Measurements from ENCODE around the gene TRIM68.

TRIM68 gene

GRCh38 chr11:4626207-4627099 lies 18.4 kb upstream of the TRIM68 start:
- no peak for TF ChIP-seq GATA3 (IDR thresholded peaks at IDR 0.05; ENCODE audit: low read depth, low read length)
- no peak for TF ChIP-seq GATA2 (IDR thresholded peaks at IDR 0.05; ENCODE audit: low read depth, low read length)

DNA sequence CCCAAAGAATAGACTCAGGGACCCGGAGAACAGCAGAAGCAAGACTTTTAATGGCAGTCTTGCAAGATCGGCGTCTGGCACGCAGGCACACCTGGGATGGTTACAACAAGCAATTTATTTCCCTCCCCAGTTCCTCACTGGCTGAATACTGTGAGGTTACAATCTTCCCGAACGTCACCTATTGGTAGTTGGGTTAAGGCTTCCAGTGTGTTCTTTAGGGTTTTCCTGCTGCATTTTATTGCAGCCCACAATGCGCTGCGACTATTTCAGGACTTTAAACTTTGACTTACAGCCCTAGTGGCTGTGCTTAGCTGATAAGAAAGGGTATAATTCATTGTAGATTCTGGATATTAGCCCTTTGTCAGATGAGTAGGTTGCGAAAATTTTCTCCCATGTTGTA lies 11.5 kb upstream of the TRIM68 start:
- no peak for TF ChIP-seq GATA3 (IDR thresholded peaks at IDR 0.05; ENCODE audit: low read depth, low read length)
- no peak for TF ChIP-seq GATA2 (IDR thresholded peaks at IDR 0.05; ENCODE audit: low read depth, low read length)

DNA sequence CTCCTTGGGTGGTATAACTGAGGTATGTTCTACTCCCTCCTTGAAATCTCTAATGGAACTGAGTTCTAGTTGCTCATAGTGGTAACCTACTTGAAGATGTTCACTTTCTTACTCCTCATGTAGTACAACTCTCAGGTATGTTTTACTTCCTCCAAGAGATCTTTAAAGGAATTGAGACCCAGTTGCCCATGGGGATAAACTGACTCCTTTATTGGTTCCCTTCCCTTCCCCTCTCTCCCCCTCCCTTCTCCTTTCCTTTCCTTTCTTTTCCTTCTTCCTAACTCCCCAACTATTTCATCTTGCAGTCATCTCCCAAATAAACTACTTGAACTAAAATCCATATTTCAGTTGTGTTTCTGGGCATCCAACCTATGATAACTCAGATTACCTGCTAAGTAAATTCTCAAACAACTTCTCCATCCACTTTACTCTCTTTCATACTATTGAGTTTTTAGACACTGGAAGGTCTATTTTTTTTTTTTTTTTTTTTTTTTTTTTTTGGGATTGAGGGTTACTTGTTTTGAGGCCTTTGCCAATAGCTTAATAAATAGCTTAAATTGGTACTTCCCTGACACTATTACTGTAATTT lies 7.9 kb upstream of the TRIM68 start:
- TF ChIP-seq GATA3 (IDR thresholded peaks at IDR 0.05; ENCODE audit: low read depth, low read length) (no peak), GATA2 (IDR thresholded peaks at IDR 0.05; ENCODE audit: low read depth, low read length) (no peak)

DNA sequence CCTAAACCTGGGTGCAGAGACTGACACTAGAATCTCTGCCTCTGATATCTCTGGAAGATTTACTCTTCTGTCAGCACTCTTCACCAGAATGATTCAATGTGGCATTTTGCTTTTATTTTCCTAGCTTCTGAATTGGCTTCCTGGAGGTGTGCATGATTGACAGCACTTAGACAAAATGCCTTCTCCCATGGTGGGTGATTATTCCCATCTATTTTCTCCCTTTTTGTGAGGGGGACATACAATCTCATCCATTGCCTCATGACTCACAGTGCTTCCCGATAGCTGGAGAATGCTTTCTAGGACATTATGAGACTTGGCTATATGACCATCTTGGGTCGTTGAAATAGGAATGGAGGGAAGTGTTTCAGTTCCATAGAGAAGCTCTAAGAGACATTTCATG lies 4.0 kb upstream of the TRIM68 start:
- TF ChIP-seq GATA3 (IDR thresholded peaks at IDR 0.05; ENCODE audit: low read depth, low read length) (no peak), GATA2 (IDR thresholded peaks at IDR 0.05; ENCODE audit: low read depth, low read length) (no peak)

- TF ChIP-seq GATA2 (IDR thresholded peaks at IDR 0.05; ENCODE audit: low read depth, low read length) (no peak), GATA3 (IDR thresholded peaks at IDR 0.05; ENCODE audit: low read depth, low read length) (no peak)
These were observed 2.4 kb upstream of the TRIM68 start for GRCh38 chr11:4610258-4610935.

GRCh38 chr11:4607096-4607495 lies 935 bp downstream of the TRIM68 start:
- no peak for TF ChIP-seq GATA2 (IDR thresholded peaks at IDR 0.05; ENCODE audit: low read depth, low read length)
- no peak for TF ChIP-seq GATA3 (IDR thresholded peaks at IDR 0.05; ENCODE audit: low read depth, low read length)

GRCh38 chr11:4606231-4607015 lies 1.6 kb downstream of the TRIM68 start:
- TF ChIP-seq GATA3 (IDR thresholded peaks at IDR 0.05; ENCODE audit: low read depth, low read length) (no peak), GATA2 (IDR thresholded peaks at IDR 0.05; ENCODE audit: low read depth, low read length) (no peak)

DNA sequence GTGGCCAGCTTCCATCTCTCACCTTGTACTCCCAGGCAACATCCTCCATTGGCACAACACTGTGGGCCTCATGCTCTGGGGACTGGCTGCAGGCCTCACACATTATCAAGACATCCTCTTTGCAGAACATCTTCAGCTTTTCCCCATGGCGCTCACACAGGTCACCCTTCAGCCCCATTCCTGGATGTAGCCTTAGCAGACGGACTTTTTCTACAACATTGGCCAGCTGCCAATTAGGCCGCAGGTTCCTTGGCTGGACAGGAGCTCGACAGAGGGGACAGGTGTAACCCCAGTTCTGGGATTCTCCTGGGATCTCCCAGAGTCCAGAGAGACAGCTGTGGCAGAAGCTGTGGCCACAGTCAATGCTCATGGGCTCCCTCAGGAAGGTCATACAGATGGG lies 3.0 kb downstream of the TRIM68 start:
- TF ChIP-seq GATA2 (IDR thresholded peaks at IDR 0.05; ENCODE audit: low read depth, low read length) (no peak), GATA3 (IDR thresholded peaks at IDR 0.05; ENCODE audit: low read depth, low read length) (no peak)

GRCh38 chr11:4593739-4594138 lies 14.3 kb downstream of the TRIM68 start, which contains the start of gene OR52I1:
TSS of gene OR52I1 (plus strand) at chr11:4594039. CDS start at chr11:4594039, 0 bp downstream.
- TF ChIP-seq GATA3 (IDR thresholded peaks at IDR 0.05; ENCODE audit: low read depth, low read length) (no peak), GATA2 (IDR thresholded peaks at IDR 0.05; ENCODE audit: low read depth, low read length) (no peak)

DNA sequence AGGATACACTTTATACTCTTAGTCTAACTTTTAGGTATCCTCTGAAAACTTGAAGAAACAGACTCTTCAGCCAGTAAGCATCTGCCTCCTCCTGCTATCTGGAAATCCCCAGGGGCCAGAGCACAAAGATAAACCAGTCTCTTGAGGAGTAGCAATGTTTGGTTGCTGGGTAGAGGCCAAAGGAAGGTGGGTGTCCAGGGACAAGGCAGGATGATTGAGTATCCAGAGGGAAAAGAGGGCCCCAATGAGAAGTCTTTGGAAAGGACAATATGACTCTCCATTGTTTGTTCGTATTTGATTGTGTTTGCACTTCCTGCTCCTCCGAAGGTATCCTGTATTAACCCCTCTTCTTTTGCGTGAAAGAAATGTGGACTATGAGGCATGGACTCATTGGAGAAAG lies 19.0 kb downstream of the TRIM68 start:
- no peak for TF ChIP-seq GATA3 (IDR thresholded peaks at IDR 0.05; ENCODE audit: low read depth, low read length)
- no peak for TF ChIP-seq GATA2 (IDR thresholded peaks at IDR 0.05; ENCODE audit: low read depth, low read length)

DNA sequence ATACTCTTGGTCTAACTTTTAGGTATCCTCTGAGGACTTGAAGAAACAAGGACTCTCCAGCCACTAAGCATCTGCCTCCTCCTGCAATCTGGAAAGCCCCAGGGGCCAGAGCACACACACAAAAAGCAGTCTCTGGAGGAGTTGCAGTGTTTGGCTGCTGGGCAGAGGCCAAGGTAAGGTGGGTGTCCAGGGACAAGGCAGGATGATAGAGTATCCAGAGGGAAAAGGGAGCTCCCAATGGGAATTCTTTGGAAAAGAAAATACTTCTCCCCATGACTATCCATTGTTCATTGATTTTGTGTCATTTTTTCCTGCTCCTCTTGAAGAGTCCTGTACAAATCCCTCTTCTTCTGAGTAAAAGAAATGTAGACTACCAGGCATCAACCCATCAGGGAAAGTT lies 26.6 kb downstream of the TRIM68 start, which contains the start of gene OR52I2:
OR52I2 (plus strand) TSS at position 301 of the 400 bp plus-strand sequence.
- no peak for TF ChIP-seq GATA2 (IDR thresholded peaks at IDR 0.05; ENCODE audit: low read depth, low read length)
- no peak for TF ChIP-seq GATA3 (IDR thresholded peaks at IDR 0.05; ENCODE audit: low read depth, low read length)

- TF ChIP-seq GATA3 (IDR thresholded peaks at IDR 0.05; ENCODE audit: low read depth, low read length) (no peak), GATA2 (IDR thresholded peaks at IDR 0.05; ENCODE audit: low read depth, low read length) (no peak)
These were observed 27.9 kb downstream of the TRIM68 start for GRCh38 chr11:4580124-4580523.

DNA sequence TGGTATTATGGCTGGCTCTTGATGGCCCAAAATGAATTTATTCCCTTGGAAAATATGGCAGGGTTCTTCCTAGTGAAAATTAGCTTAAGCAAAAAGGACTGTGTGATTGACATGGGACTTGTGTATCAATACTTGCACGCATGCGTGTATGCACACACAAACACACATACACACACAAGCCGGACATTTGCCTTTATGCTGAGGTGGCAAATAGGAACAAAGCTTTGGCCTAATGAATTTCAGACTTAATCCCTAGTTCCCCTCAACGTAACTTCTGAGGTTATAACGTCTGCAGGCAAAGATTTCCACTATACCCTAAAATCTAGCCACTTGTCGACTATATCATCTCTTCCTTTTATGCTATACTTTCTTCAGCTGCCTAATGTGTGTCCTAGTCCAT lies 29.4 kb downstream of the TRIM68 start:
- TF ChIP-seq GATA2 (IDR thresholded peaks at IDR 0.05; ENCODE audit: low read depth, low read length), result no peak
- TF ChIP-seq GATA3 (IDR thresholded peaks at IDR 0.05; ENCODE audit: low read depth, low read length), result no peak

DNA sequence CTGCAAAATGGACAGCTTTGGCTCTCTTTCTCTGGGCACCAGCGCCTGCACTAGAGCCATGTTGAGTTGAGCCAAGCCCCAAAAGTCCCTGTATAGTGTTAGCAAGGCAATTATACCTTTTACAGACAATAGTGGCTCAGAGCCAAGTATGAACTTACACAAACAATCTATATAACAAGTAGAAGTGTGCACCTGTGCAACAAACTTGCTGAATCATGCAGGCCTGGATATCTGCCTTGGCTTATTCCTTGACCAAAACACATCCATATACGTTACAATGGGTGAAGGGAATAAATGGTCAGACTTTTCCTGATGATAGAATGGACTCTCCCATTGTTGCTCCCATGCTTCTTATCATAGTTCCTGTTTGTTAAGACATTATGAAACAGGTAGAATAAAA lies 30.3 kb downstream of the TRIM68 start:
- TF ChIP-seq GATA2 (IDR thresholded peaks at IDR 0.05; ENCODE audit: low read depth, low read length) (no peak), GATA3 (IDR thresholded peaks at IDR 0.05; ENCODE audit: low read depth, low read length) (no peak)
